H1 (cell line): ENCODE measurements around the gene MED6. TPM values are rescaled to one million over a fixed set of nuclear protein-coding genes. Genes with fewer than 3 reads are reported as not detected.

Experiments used
- CTCF ChIA-PET: fragments of 300-600 bp; sonication (Branson Sonifier 250); formaldehyde crosslinking; loops from one replicate; lab custom pipeline; 2021; ENCODE audit not compliant: partially characterized antibody; lab: Charles Lee
- POLR2A ChIA-PET: fragments of 300-600 bp; sonication (Branson Sonifier 250); formaldehyde crosslinking; loops from one replicate; lab custom pipeline; 2021; ENCODE audit warnings: inconsistent platforms; ENCODE audit not compliant: partially characterized antibody; lab: Charles Lee
- DNase-seq, 2 experiments: peaks; one replicate each; pipeline versions ENCODE4 v3.0.0 to v3.0.0-alpha.2; 2010 to 2022; ENCODE audit warnings: low spot score in 2 of 2, low read depth in 1 of 2, mixed read lengths in 1 of 2
- FAIRE-seq: peaks from 2 replicates; lab custom pipeline; 2011; peaks lifted over from hg19 to GRCh38; lab: Jason Lieb, UNC
- H2AFZ ChIP-seq: 2 replicates; pipeline ENCODE4 v1.8.1; 2012; ENCODE audit warnings: low read length, inconsistent platforms
- H2AK5ac ChIP-seq: 2 replicates; pipeline ENCODE4 v1.6.1; 2013; ENCODE audit warnings: low read depth, low read length
- H2BK120ac ChIP-seq: replicated peaks from 2 replicates; pipeline ENCODE3; 2013; ENCODE audit warnings: low read depth, low read length, inconsistent platforms
- H2BK12ac ChIP-seq: 2 replicates; pipeline ENCODE4 v1.6.1; 2013; ENCODE audit warnings: low read depth, low read length
- H2BK15ac ChIP-seq: 2 replicates; pipeline ENCODE4 v1.6.1; 2013; ENCODE audit warnings: low read length
- H2BK20ac ChIP-seq: 2 replicates; pipeline ENCODE4 v1.6.1; 2013; ENCODE audit warnings: low read length
- H2BK5ac ChIP-seq: 2 replicates; pipeline ENCODE4 v1.6.1; 2013; ENCODE audit warnings: low read depth, low read length
- H3K14ac ChIP-seq: 2 replicates; pipeline ENCODE4 v1.6.1; 2013; ENCODE audit warnings: inconsistent platforms; ENCODE audit not compliant: insufficient read length
- H3K18ac ChIP-seq: 2 replicates; pipeline ENCODE4 v1.6.1; 2013; ENCODE audit warnings: low read length; ENCODE audit errors: extremely low read depth
- H3K23ac ChIP-seq: 2 replicates; pipeline ENCODE4 v1.6.1; 2013; ENCODE audit warnings: inconsistent platforms; ENCODE audit not compliant: insufficient read length
- H3K23me2 ChIP-seq: 2 replicates; pipeline ENCODE4 v1.6.1; 2013; ENCODE audit warnings: low read depth, low read length
- H3K27ac ChIP-seq: 2 replicates; pipeline ENCODE4 v1.6.1; 2011; ENCODE audit warnings: low read depth, low read length, inconsistent platforms
- H3K27me3 ChIP-seq, 4 experiments: replicated peaks in 1 of 4; 1 replicate in 1 of 4; 2 replicates in 3 of 4; pipeline versions ENCODE4 v1.6.1 to v1.8.1; 2011 to 2013; ENCODE audit warnings: low read length in 3 of 4, mild to moderate bottlenecking in 3 of 4, inconsistent platforms in 2 of 4, mixed read lengths in 2 of 4, moderate library complexity in 1 of 4; ENCODE audit not compliant: control insufficient read depth in 3 of 4, insufficient read depth in 3 of 4; ENCODE audit errors: extremely low read depth in 1 of 4
- H3K36me3 ChIP-seq, 4 experiments: 2 replicates each; pipeline versions ENCODE4 v1.6.1 to v1.8.1; 2011 to 2013; ENCODE audit warnings: mild to moderate bottlenecking in 4 of 4, low read length in 3 of 4, moderate library complexity in 2 of 4, control low read depth in 1 of 4, inconsistent platforms in 1 of 4; ENCODE audit not compliant: insufficient read depth in 4 of 4, control insufficient read depth in 2 of 4
- H3K4ac ChIP-seq: replicated peaks from 2 replicates; pipeline ENCODE3; 2013; ENCODE audit warnings: low read length, low read depth, mixed read lengths, inconsistent platforms; ENCODE audit not compliant: insufficient read length
- H3K4me1 ChIP-seq, 4 experiments: replicated peaks in 1 of 4; 1 replicate in 1 of 4; 2 replicates in 3 of 4; pipeline versions ENCODE4 v1.6.1 to v1.8.1; 2011 to 2013; ENCODE audit warnings: low read length in 3 of 4, inconsistent platforms in 2 of 4, mixed read lengths in 1 of 4; ENCODE audit not compliant: insufficient read depth in 4 of 4, control insufficient read depth in 3 of 4
- H3K4me2 ChIP-seq, 2 experiments: 2 replicates each; pipeline versions ENCODE4 v1.6.1 to v1.8.1; 2011 to 2013; ENCODE audit warnings: low read depth in 2 of 2, low read length in 2 of 2, control low read depth in 1 of 2, inconsistent platforms in 1 of 2, mild to moderate bottlenecking in 1 of 2; ENCODE audit not compliant: insufficient read depth in 1 of 2
- H3K4me3 ChIP-seq, 4 experiments: fragments of 200-600, 300-600 bp in 1 of 4; sonication (generic), shearing (Covaris generic), sonication (Bioruptor Twin) in 1 of 4; 2 replicates each; pipeline versions ENCODE4 v1.5.1 to v1.8.1; 2011 to 2016; ENCODE audit warnings: low read length in 4 of 4, low read depth in 3 of 4, control low read depth in 2 of 4, inconsistent platforms in 2 of 4, mild to moderate bottlenecking in 2 of 4, mixed read lengths in 1 of 4, moderate library complexity in 1 of 4; ENCODE audit not compliant: insufficient read depth in 2 of 4; ENCODE audit errors: extremely low read depth in 1 of 4
- H3K56ac ChIP-seq: replicated peaks from 2 replicates; pipeline ENCODE3; 2013; ENCODE audit warnings: low read depth, mild to moderate bottlenecking, mixed read lengths, low read length, inconsistent platforms; ENCODE audit not compliant: insufficient read length
- H3K79me1 ChIP-seq: 2 replicates; pipeline ENCODE4 v1.6.1; 2013; ENCODE audit warnings: low read depth, low read length, control low read depth
- H3K79me2 ChIP-seq, 2 experiments: 2 replicates each; pipeline versions ENCODE4 v1.6.1 to v1.8.1; 2012 to 2013; ENCODE audit warnings: low read length in 2 of 2, mild to moderate bottlenecking in 2 of 2, inconsistent platforms in 1 of 2; ENCODE audit not compliant: insufficient read depth in 2 of 2, control insufficient read depth in 1 of 2
- H3K9ac ChIP-seq, 4 experiments: replicated peaks in 1 of 4; 1 replicate in 1 of 4; 2 replicates in 3 of 4; pipeline versions ENCODE4 v1.6.1 to v1.8.1; 2011 to 2013; ENCODE audit warnings: low read depth in 3 of 4, low read length in 3 of 4, control low read depth in 2 of 4, mild to moderate bottlenecking in 2 of 4, moderate library complexity in 2 of 4, inconsistent platforms in 1 of 4; ENCODE audit errors: extremely low read depth in 1 of 4
- H3K9me3 ChIP-seq, 2 experiments: 2 replicates each; pipeline versions ENCODE4 v1.6.1 to v1.8.1; 2012 to 2013; ENCODE audit warnings: mild to moderate bottlenecking in 2 of 2, moderate library complexity in 2 of 2, control low read depth in 1 of 2, inconsistent platforms in 1 of 2, low read depth in 1 of 2, low read length in 1 of 2, mixed read lengths in 1 of 2; ENCODE audit not compliant: insufficient read depth in 2 of 2
- H4K20me1 ChIP-seq, 2 experiments: replicated peaks in 1 of 2; 2 replicates each; pipeline versions ENCODE3 to v1.8.1; 2011 to 2013; ENCODE audit warnings: inconsistent platforms in 2 of 2, low read length in 2 of 2, mild to moderate bottlenecking in 1 of 2; ENCODE audit not compliant: insufficient read depth in 2 of 2, control insufficient read depth in 1 of 2
- H4K5ac ChIP-seq: 2 replicates; pipeline ENCODE4 v1.6.1; 2013; ENCODE audit warnings: low read length, low read depth, mixed read lengths, inconsistent platforms; ENCODE audit not compliant: insufficient read length
- H4K8ac ChIP-seq: 2 replicates; pipeline ENCODE4 v1.8.0; 2013; ENCODE audit warnings: mild to moderate bottlenecking, moderate library complexity, low read length, inconsistent platforms; ENCODE audit not compliant: insufficient read depth; ENCODE audit errors: extremely low read depth
- H4K91ac ChIP-seq: replicated peaks from 2 replicates; pipeline ENCODE3; 2013; ENCODE audit warnings: low read length, mixed read lengths, inconsistent platforms; ENCODE audit not compliant: insufficient read length
- BCL11A ChIP-seq, 2 experiments: IDR thresholded peaks; one replicate each; pipeline ENCODE4 v1.6.1; 2011; ENCODE audit warnings: low read depth in 2 of 2, low read length in 2 of 2, mild to moderate bottlenecking in 2 of 2
- KDM5A ChIP-seq: fragments of 200-600 bp; IDR thresholded peaks from 2 replicates; pipeline ENCODE4 v1.7.1; 2012; ENCODE audit warnings: mild to moderate bottlenecking, low read length, inconsistent platforms, mixed read lengths
- MAFK ChIP-seq: IDR thresholded peaks from 2 replicates; pipeline ENCODE4 v1.6.1; 2012; ENCODE audit warnings: low read depth, mild to moderate bottlenecking, improper control_type of control experiment, low read length
- SIRT6 ChIP-seq: IDR thresholded peaks from one replicate; pipeline ENCODE4 v1.7.1; 2012; ENCODE audit warnings: low read length, inconsistent platforms
- TAF1 ChIP-seq: IDR thresholded peaks from 2 replicates; pipeline ENCODE4 v1.6.1; 2011; ENCODE audit warnings: mild to moderate bottlenecking, low read depth, low read length
- TCF12 ChIP-seq: IDR thresholded peaks from 2 replicates; pipeline ENCODE4 v1.6.1; 2011; ENCODE audit warnings: low read depth, mild to moderate bottlenecking, low read length
- TEAD4 ChIP-seq: IDR thresholded peaks from 2 replicates; pipeline ENCODE4 v1.6.1; 2012; ENCODE audit warnings: low read depth, low read length, inconsistent platforms, mixed read lengths
- ZNF274 ChIP-seq: IDR thresholded peaks from 2 replicates; pipeline ENCODE4 v1.7.0; 2012; ENCODE audit warnings: low read length, borderline replicate concordance; ENCODE audit errors: extremely low read depth
- WGBS, 2 experiments: shearing (Covaris generic) in 1 of 2; methylation state at CpG; one replicate each; pipeline versions ENCODE4 v1.1.6 to v1.1.7; 2013 to 2015; ENCODE audit warnings: low lambda C conversion rate in 2 of 2, mixed read lengths in 2 of 2, inconsistent platforms in 1 of 2, low coverage in 1 of 2, missing lambda C conversion rate in 1 of 2; ENCODE audit not compliant: insufficient replicate concordance in 2 of 2, insufficient coverage in 1 of 2, insufficient read length in 1 of 2; ENCODE audit errors: extremely low coverage in 1 of 2, missing lambda C conversion rate in 1 of 2; 5-methylcytosine and 5-hydroxymethylcytosine counted together
- polyA plus RNA-seq, 7 experiments: library from polyadenylated mRNA; depleted of rRNA in 3 of 7; stranded (reverse) in 5 of 7; unstranded in 2 of 7; fragments of >200 nt in 5 of 7; fragments of 200-250 nt in 2 of 7; gene quantifications; 1 replicate in 5 of 7; 2 replicates in 1 of 7; 4 replicates in 1 of 7; pipeline versions ENCODE4 v1.2.1 to v1.2.3, GENCODE V29; 2011 to 2013; ENCODE audit warnings: missing spikeins in 2 of 7, mixed read lengths in 2 of 7
- total RNA-seq: library from RNA; stranded (reverse); fragmentation: NEBNext Ultra II Directional; extraction: Animal tissue kit (Norgen Biotek cat#: 25700); gene quantifications from 2 replicates; pipeline ENCODE4 v1.2.1, GENCODE V29; 2021

The MED6 gene
- total and polyA plus RNA-seq, 2 of the 8 experiments (the other 6 are each of a cell fraction or from before 2014, with no cell fraction given): 33.1 to 39.7 TPM

DNA sequence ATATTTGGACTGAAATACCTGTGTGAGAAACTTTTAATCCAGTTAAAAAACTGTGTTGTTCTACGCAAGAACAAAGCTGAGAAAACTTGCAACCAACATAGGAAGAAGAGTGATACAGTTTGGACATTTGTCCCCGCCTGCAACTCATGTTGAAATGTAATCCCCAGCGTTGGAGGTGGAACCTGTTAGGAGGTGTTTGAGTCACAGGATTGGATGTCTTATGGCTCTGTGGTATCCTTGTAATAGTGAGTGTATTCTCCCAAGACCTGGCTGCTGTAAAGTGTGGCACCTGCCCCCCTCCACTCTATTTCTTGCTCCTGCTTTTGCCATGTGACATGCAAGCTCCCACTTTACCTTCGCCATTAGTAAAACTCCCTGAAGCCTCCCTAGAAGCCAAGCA, 37.0 kb downstream of the MED6 start:
- FAIRE-seq: no peak
- CTCF ChIA-PET: interaction anchor here (0.8 kb wide), 1 partner anchor 1615 kb away, joined by 3 read pairs; no protein-coding TSS in a partner anchor
- no peak overlapping the region for H3K4me3 ChIP-seq

More for the DNA sequence above, 37.0 kb downstream of the MED6 start:
- Histone ChIP-seq H2BK20ac (no peak overlapping the region), H2AK5ac (no peak overlapping the region), H3K18ac (no peak overlapping the region), H3K9me3 (peaks cover 22 to 30% of the 10 kb centered on the region in 2 experiments), H3K27me3 (no peaks in the 10 kb centered on the region), H2BK12ac (no peak overlapping the region), H3K27ac (no peak overlapping the region), H2BK15ac (no peak overlapping the region), H3K14ac (no peak overlapping the region), H3K79me2 (peaks cover 3 to 10% of the 10 kb centered on the region in 2 experiments; a peak in 1 of 4 replicates), H3K23me2 (no peaks in the 10 kb centered on the region), H3K79me1 (no peaks in the 10 kb centered on the region), H4K8ac (no peak overlapping the region), H4K5ac (no peak overlapping the region), H3K23ac (no peak overlapping the region), H3K4me1 (no peaks in the 10 kb centered on the region; a peak in 1 of 7 replicates), H4K91ac (no peak overlapping the region), H3K4ac (no peak overlapping the region), H3K36me3 (peaks cover 0 to 32% (median 13%) of the 10 kb centered on the region in 4 experiments; a peak in 7 of 8 replicates), H3K56ac (no peak overlapping the region), H2BK120ac (no peak overlapping the region), H2BK5ac (no peak overlapping the region), H3K9ac (no peak overlapping the region), H4K20me1 (peaks cover 0 to 3% of the 10 kb centered on the region in 2 experiments), H3K4me2 (no peak overlapping the region), H2AFZ (no peak overlapping the region)
- no peak for DNase-seq
- POLR2A ChIA-PET: no interaction called here
- 96% methylated on average over 4 of the region's 4 CpGs; no CpG with 5 or more reads in 1 of the 2 experiments for WGBS, 2 experiments
- no peak for TF ChIP-seq KDM5A
- TF ChIP-seq TCF12: no peak
- TF ChIP-seq ZNF274: no peak
- no peak for TF ChIP-seq SIRT6
- TF ChIP-seq MAFK: no peak
- TF ChIP-seq BCL11A (IDR thresholded peaks at IDR 0.05; ENCODE audit: low read depth in 2 of 2, low read length in 2 of 2): no peak
- no peak for TF ChIP-seq TEAD4
- TF ChIP-seq TAF1: no peak
